ENCODE data around the gene ABR.
"Not testable (repeated sequence)": the region's sequence is repeated elsewhere in the genome, so short reads cannot be mapped to it uniquely, and the experiment has no call there.

The ABR gene

GRCh38 chr17:1050996-1051925, 128.5 kb downstream of the ABR start:
- H3K27me3 ChIP-seq (ENCODE audit: insufficient read depth, poor library complexity, severe bottlenecking): no peaks in the 10 kb centered on the region
- no peak overlapping the region for H3K4me3 ChIP-seq (replicated peaks; ENCODE audit: insufficient read depth, low read length)
- no peak overlapping the region for H3K27ac ChIP-seq (replicated peaks)
- TF ChIP-seq SPI1 (IDR thresholded peaks at IDR 0.05; ENCODE audit: borderline replicate concordance, low read depth) (no peak), GABPA (IDR thresholded peaks at IDR 0.05; ENCODE audit: low read depth) (no peak), POLR2AphosphoS5 (IDR thresholded peaks at IDR 0.05; ENCODE audit: low read depth) (no peak), REST (IDR thresholded peaks at IDR 0.05; ENCODE audit: insufficient replicate concordance, low read depth) (no peak), CTCF (IDR thresholded peaks at IDR 0.05; ENCODE audit: insufficient read depth, low read length) (no peak)
- DNase-seq (ENCODE audit: low read depth in 1 of 2, low spot score in 1 of 2): no peak

GRCh38 chr17:1050246-1050995, 129.4 kb downstream of the ABR start:
- no peaks in the 10 kb centered on the region for H3K27me3 ChIP-seq (ENCODE audit: insufficient read depth, poor library complexity, severe bottlenecking)
- no peak for DNase-seq (ENCODE audit: low read depth in 1 of 2, low spot score in 1 of 2)
- no peak overlapping the region for H3K27ac ChIP-seq (replicated peaks)
- TF ChIP-seq SPI1 (IDR thresholded peaks at IDR 0.05; ENCODE audit: borderline replicate concordance, low read depth) (no peak), REST (IDR thresholded peaks at IDR 0.05; ENCODE audit: insufficient replicate concordance, low read depth) (no peak)
- H3K4me3 ChIP-seq (replicated peaks; ENCODE audit: insufficient read depth, low read length): no peak overlapping the region

- Histone ChIP-seq H3K27ac (replicated peaks) (no peak overlapping the region), H3K27me3 (ENCODE audit: insufficient read depth, poor library complexity, severe bottlenecking) (no peaks in the 10 kb centered on the region), H3K4me3 (replicated peaks; ENCODE audit: insufficient read depth, low read length) (no peak overlapping the region)
- no peak for DNase-seq (ENCODE audit: low read depth in 1 of 2, low spot score in 1 of 2)
- TF ChIP-seq CTCF (IDR thresholded peaks at IDR 0.05; ENCODE audit: insufficient read depth, low read length) (no peak), GABPA (IDR thresholded peaks at IDR 0.05; ENCODE audit: low read depth) (no peak), POLR2AphosphoS5 (IDR thresholded peaks at IDR 0.05; ENCODE audit: low read depth) (no peak), SPI1 (IDR thresholded peaks at IDR 0.05; ENCODE audit: borderline replicate concordance, low read depth) (no peak), REST (IDR thresholded peaks at IDR 0.05; ENCODE audit: insufficient replicate concordance, low read depth) (no peak)
Observed at GRCh38 chr17:1049446-1050225, 130.1 kb downstream of the ABR start.

GRCh38 chr17:1048516-1049115, 131.2 kb downstream of the ABR start:
- H3K4me3 ChIP-seq (replicated peaks; ENCODE audit: insufficient read depth, low read length); H3K27me3 ChIP-seq (ENCODE audit: insufficient read depth, poor library complexity, severe bottlenecking); H3K27ac ChIP-seq (replicated peaks); DNase-seq (ENCODE audit: low read depth in 1 of 2, low spot score in 1 of 2): not testable (repeated sequence)

Measured in HL-60 (cell line).